Calu3 (cell line): Measurements from ENCODE around the gene SPATA6L. TPM values are rescaled to one million over a fixed set of nuclear protein-coding genes. Genes with fewer than 3 reads are reported as not detected.

Source experiments
- BruUV-seq: library from RNA; stranded (reverse); fragments of 400-500 nt; replicated peaks from 2 replicates; lab custom pipeline; 2021; lab: Mats Ljungman, UMichigan
- CTCF ChIA-PET: fragments of 300-600 bp; sonication (Branson Sonifier 250); formaldehyde crosslinking; loops from one replicate; lab custom pipeline; 2022; ENCODE audit warnings: antibody characterized with exemption; lab: Charles Lee
- DNase-seq: peaks from one replicate; pipeline ENCODE4 v3.0.0; 2022
- H3K27ac Mint-ChIP-seq: one replicate; pipeline ENCODE4 v1.8.0; 2022; ENCODE audit warnings: mixed read lengths; ENCODE audit not compliant: unreplicated experiment
- H3K27me3 Mint-ChIP-seq: one replicate; pipeline ENCODE4 v1.8.0; 2022; ENCODE audit warnings: mixed read lengths; ENCODE audit not compliant: unreplicated experiment
- H3K36me3 Mint-ChIP-seq: one replicate; pipeline ENCODE4 v1.8.0; 2022; ENCODE audit warnings: mild to moderate bottlenecking, moderate library complexity, mixed read lengths; ENCODE audit not compliant: insufficient read depth, unreplicated experiment
- H3K4me1 Mint-ChIP-seq: one replicate; pipeline ENCODE4 v1.8.0; 2022; ENCODE audit warnings: mild to moderate bottlenecking, low read depth, mixed read lengths; ENCODE audit not compliant: unreplicated experiment
- H3K4me3 Mint-ChIP-seq: one replicate; pipeline ENCODE4 v1.8.0; 2022; ENCODE audit warnings: mild to moderate bottlenecking, low read depth, moderate library complexity, mixed read lengths; ENCODE audit not compliant: unreplicated experiment
- H3K9me3 Mint-ChIP-seq: one replicate; pipeline ENCODE4 v1.8.0; 2022; ENCODE audit warnings: low read depth, mixed read lengths; ENCODE audit not compliant: unreplicated experiment
- CTCF ChIP-seq: fragments of 200-600 bp; IDR thresholded peaks from one replicate; pipeline ENCODE4 v1.8.0; 2022; ENCODE audit warnings: antibody characterized with exemption; ENCODE audit not compliant: unreplicated experiment
- intact Hi-C: fragments of 100-400 bp; cut with micrococcal nuclease; formaldehyde crosslinking; loops from one replicate; pipeline ENCODE4 v1.10.0; 2022; ENCODE audit not compliant: unreplicated experiment
- total RNA-seq: library from RNA; stranded (reverse); gene quantifications from 2 replicates; pipeline ENCODE4 v1.2.3, GENCODE V29; 2022

Gene SPATA6L
- total RNA-seq, 1 experiment from 2014 or later, result 5.7 TPM

GRCh38 chr9:4639420-4639819 lies 26.9 kb downstream of the SPATA6L start:
- Mint-ChIP-seq H3K36me3 (no peaks in the 10 kb centered on the region), H3K27me3 (no peaks in the 10 kb centered on the region), H3K4me1 (no peaks in the 10 kb centered on the region), H3K27ac (no peak overlapping the region), H3K9me3 (no peaks in the 10 kb centered on the region), H3K4me3 (no peak overlapping the region)
- no peak for DNase-seq
- CTCF ChIA-PET, result interaction anchor here (1.3 kb wide), 1 partner anchor 256 kb away, joined by 6 read pairs; no protein-coding TSS in a partner anchor
- intact Hi-C loops, result no loop called here
- no peak for TF ChIP-seq CTCF
- no TSS peak for BruUV-seq

GRCh38 chr9:4638968-4639367 lies 27.3 kb downstream of the SPATA6L start:
- Mint-ChIP-seq H3K4me1 (no peaks in the 10 kb centered on the region), H3K27ac (no peak overlapping the region), H3K36me3 (no peaks in the 10 kb centered on the region), H3K9me3 (no peaks in the 10 kb centered on the region), H3K27me3 (no peaks in the 10 kb centered on the region), H3K4me3 (no peak overlapping the region)
- no peak for TF ChIP-seq CTCF
- intact Hi-C loops, result no loop called here
- BruUV-seq, result no TSS peak
- no peak for DNase-seq
- CTCF ChIA-PET, result no interaction called here

- no peak overlapping the region for H3K27ac Mint-ChIP-seq
- DNase-seq, result no peak
- H3K9me3 Mint-ChIP-seq, result no peaks in the 10 kb centered on the region
- CTCF ChIA-PET, result no interaction called here
- H3K4me3 Mint-ChIP-seq, result no peak overlapping the region
- intact Hi-C loops, result no loop called here
- H3K4me1 Mint-ChIP-seq, result no peaks in the 10 kb centered on the region
- H3K36me3 Mint-ChIP-seq, result no peaks in the 10 kb centered on the region
- BruUV-seq, result no TSS peak
- TF ChIP-seq CTCF, result no peak
- H3K27me3 Mint-ChIP-seq, result no peaks in the 10 kb centered on the region
These were observed 35.4 kb downstream of the SPATA6L start for GRCh38 chr9:4630836-4631235.

GRCh38 chr9:4622016-4622415 lies 44.3 kb downstream of the SPATA6L start:
- Mint-ChIP-seq H3K27me3 (no peaks in the 10 kb centered on the region), H3K4me3 (no peak overlapping the region), H3K9me3 (no peaks in the 10 kb centered on the region), H3K27ac (no peak overlapping the region), H3K36me3 (no peaks in the 10 kb centered on the region), H3K4me1 (no peaks in the 10 kb centered on the region)
- no TSS peak for BruUV-seq
- intact Hi-C loops, result no loop called here
- no peak for TF ChIP-seq CTCF
- DNase-seq, result no peak
- CTCF ChIA-PET, result no interaction called here
